Peyer's patch (tissue), 4 donors: ENCODE measurements around the gene MAP2K5.

Experiments
- POLR2A ChIP-seq, 2 donors: fragments of 450-650 bp; IDR thresholded peaks; one replicate each; pipeline ENCODE4 v1.5.1; 2017; ENCODE audit warnings: antibody characterized with exemption in 2 of 2, mild to moderate bottlenecking in 2 of 2, moderate library complexity in 2 of 2
- TF ChIP-seq, protein P1 (sequence below), 6 experiments: fragments of 450-650 bp in 4 of 6; fragments of 200-600 bp in 2 of 6; sonication (generic) in 1 of 6; IDR thresholded peaks; one replicate each; pipeline ENCODE4 v1.5.1; 2017 to 2019; ENCODE audit warnings: antibody characterized with exemption in 6 of 6, mild to moderate bottlenecking in 3 of 6, moderate library complexity in 1 of 6

DNA sequence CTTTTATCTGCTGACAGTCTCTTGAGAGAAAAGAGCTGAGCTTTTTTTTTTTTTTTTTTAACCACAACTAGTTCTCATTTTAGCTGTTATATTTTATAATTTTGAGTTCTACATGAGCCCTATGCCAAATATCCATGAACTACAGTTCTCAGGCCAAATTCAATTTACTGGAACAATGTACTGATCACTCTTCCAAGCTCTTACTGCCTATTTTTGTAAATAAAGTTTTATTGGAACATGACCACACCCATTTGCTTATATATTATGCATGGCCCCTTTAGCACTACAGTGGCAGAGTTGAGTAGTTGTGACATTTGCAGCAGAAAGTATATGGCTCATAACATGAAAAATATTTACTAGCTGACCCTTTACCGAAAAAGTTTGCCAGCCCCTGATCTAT, 153.6 kb downstream of the MAP2K5 start:
- TF ChIP-seq POLR2A (IDR thresholded peaks at IDR 0.05), result no peak
- TF ChIP-seq, protein P1, sequence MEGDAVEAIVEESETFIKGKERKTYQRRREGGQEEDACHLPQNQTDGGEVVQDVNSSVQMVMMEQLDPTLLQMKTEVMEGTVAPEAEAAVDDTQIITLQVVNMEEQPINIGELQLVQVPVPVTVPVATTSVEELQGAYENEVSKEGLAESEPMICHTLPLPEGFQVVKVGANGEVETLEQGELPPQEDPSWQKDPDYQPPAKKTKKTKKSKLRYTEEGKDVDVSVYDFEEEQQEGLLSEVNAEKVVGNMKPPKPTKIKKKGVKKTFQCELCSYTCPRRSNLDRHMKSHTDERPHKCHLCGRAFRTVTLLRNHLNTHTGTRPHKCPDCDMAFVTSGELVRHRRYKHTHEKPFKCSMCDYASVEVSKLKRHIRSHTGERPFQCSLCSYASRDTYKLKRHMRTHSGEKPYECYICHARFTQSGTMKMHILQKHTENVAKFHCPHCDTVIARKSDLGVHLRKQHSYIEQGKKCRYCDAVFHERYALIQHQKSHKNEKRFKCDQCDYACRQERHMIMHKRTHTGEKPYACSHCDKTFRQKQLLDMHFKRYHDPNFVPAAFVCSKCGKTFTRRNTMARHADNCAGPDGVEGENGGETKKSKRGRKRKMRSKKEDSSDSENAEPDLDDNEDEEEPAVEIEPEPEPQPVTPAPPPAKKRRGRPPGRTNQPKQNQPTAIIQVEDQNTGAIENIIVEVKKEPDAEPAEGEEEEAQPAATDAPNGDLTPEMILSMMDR (IDR thresholded peaks at IDR 0.05), result no peak
